GM23338 (cell line): ENCODE results near the gene STAT3. TPM values are rescaled to one million over a fixed set of nuclear protein-coding genes. Genes with fewer than 3 reads are reported as not detected.
"Not testable (repeated sequence)": the region's sequence is repeated elsewhere in the genome, so short reads cannot be mapped to it uniquely, and the experiment has no call there.

Experiments
- ATAC-seq: fragments of 200-7000 bp; cut with Tn5 transposase; 3 replicates; pipeline ENCODE4 v1.9.1; 2020
- DNase-seq: peaks from one replicate; pipeline ENCODE4 v3.0.0-alpha.2; 2015; ENCODE audit warnings: low spot score
- H2AFZ ChIP-seq: fragments of 200-600 bp; sonication (generic); 2 replicates; pipeline ENCODE4 v1.8.0; 2016; ENCODE audit warnings: antibody characterized with exemption, mild to moderate bottlenecking, moderate library complexity
- H3F3A ChIP-seq: fragments of 200-600 bp; sonication (generic); replicated peaks from 2 replicates; pipeline ENCODE4 v1.8.0; 2017; ENCODE audit warnings: antibody characterized with exemption, mixed run types, low read depth
- H3K27ac ChIP-seq: fragments of 200-600 bp; sonication (generic); 2 replicates; pipeline ENCODE4 v1.6.1; 2016; ENCODE audit warnings: low read depth
- H3K27me3 ChIP-seq: fragments of 200-600 bp; sonication (generic); 2 replicates; pipeline ENCODE4 v1.8.0; 2016; ENCODE audit warnings: mild to moderate bottlenecking, mixed run types, moderate library complexity; ENCODE audit not compliant: insufficient read depth
- H3K36me3 ChIP-seq: fragments of 200-600 bp; sonication (generic); 2 replicates; pipeline ENCODE4 v1.8.0; 2016; ENCODE audit warnings: mild to moderate bottlenecking; ENCODE audit not compliant: insufficient read depth
- H3K4me1 ChIP-seq: fragments of 200-600 bp; sonication (generic); 2 replicates; pipeline ENCODE4 v1.8.0; 2016; ENCODE audit warnings: mild to moderate bottlenecking, moderate library complexity; ENCODE audit not compliant: insufficient read depth
- H3K4me2 ChIP-seq: fragments of 200-600 bp; sonication (generic); 2 replicates; pipeline ENCODE4 v1.7.1; 2017; ENCODE audit warnings: mixed run types
- H3K4me3 ChIP-seq: fragments of 200-600 bp; sonication (generic); 2 replicates; pipeline ENCODE4 v1.6.1; 2016; ENCODE audit warnings: mixed run types
- H3K79me2 ChIP-seq: fragments of 200-600 bp; sonication (generic); replicated peaks from 2 replicates; pipeline ENCODE4 v1.8.0; 2017; ENCODE audit warnings: mild to moderate bottlenecking; ENCODE audit not compliant: insufficient read depth
- H3K9me2 ChIP-seq: fragments of 200-600 bp; sonication (generic); 2 replicates; pipeline ENCODE4 v1.8.0; 2017; ENCODE audit not compliant: insufficient read depth
- H4K20me1 ChIP-seq: fragments of 200-600 bp; sonication (generic); replicated peaks from 2 replicates; pipeline ENCODE4 v1.8.0; 2017; ENCODE audit warnings: mild to moderate bottlenecking; ENCODE audit not compliant: insufficient read depth
- H3K27ac Mint-ChIP-seq: 2 replicates; pipeline ENCODE4 v1.8.0; 2020; ENCODE audit warnings: inconsistent platforms, mild to moderate bottlenecking, moderate library complexity, mixed read lengths
- H3K27me3 Mint-ChIP-seq: 3 replicates; pipeline ENCODE4 v1.8.0; 2022; ENCODE audit warnings: low read depth, mild to moderate bottlenecking, moderate library complexity, mixed read lengths, inconsistent platforms; ENCODE audit not compliant: insufficient read depth, poor library complexity
- H3K36me3 Mint-ChIP-seq: 3 replicates; pipeline ENCODE4 v1.8.0; 2021; ENCODE audit warnings: low read depth, mild to moderate bottlenecking, inconsistent platforms, moderate library complexity, mixed read lengths
- H3K4me1 Mint-ChIP-seq: 3 replicates; pipeline ENCODE4 v1.8.0; 2020; ENCODE audit warnings: mild to moderate bottlenecking, inconsistent platforms, mixed read lengths
- H3K4me3 Mint-ChIP-seq: 3 replicates; pipeline ENCODE4 v1.8.0; 2021; ENCODE audit warnings: moderate library complexity, mild to moderate bottlenecking, inconsistent platforms, mixed read lengths
- H3K9me3 Mint-ChIP-seq: 3 replicates; pipeline ENCODE4 v1.8.0; 2020; ENCODE audit warnings: moderate library complexity, mild to moderate bottlenecking, inconsistent platforms, mixed read lengths
- CREB1 ChIP-seq: fragments of 250-450 bp; sonication (Bioruptor Pico); IDR thresholded peaks from 2 replicates; pipeline ENCODE4 v1.5.0; 2020; ENCODE audit warnings: low read depth, mild to moderate bottlenecking, moderate library complexity
- ETS1 ChIP-seq: IDR thresholded peaks from 2 replicates; pipeline ENCODE4 v1.6.1; 2016; ENCODE audit warnings: antibody characterized with exemption
- EZH2phosphoT487 ChIP-seq: fragments of 200-600 bp; sonication (generic); IDR thresholded peaks from one replicate; pipeline ENCODE4 v1.8.1; 2018; ENCODE audit warnings: antibody characterized with exemption; ENCODE audit not compliant: unreplicated experiment
- JUNB ChIP-seq: IDR thresholded peaks from one replicate; pipeline ENCODE4 v1.6.1; 2016; ENCODE audit warnings: antibody characterized with exemption; ENCODE audit not compliant: unreplicated experiment
- NANOG ChIP-seq: IDR thresholded peaks from 2 replicates; pipeline ENCODE4 v1.6.1; 2016; ENCODE audit warnings: antibody characterized with exemption, borderline replicate concordance
- ZNF114 ChIP-seq: fragments of 250-450 bp; sonication (Bioruptor Pico); IDR thresholded peaks from 2 replicates; pipeline ENCODE4 v1.5.0; 2020; ENCODE audit warnings: mild to moderate bottlenecking, moderate library complexity
- ZNF331 ChIP-seq: fragments of 250-450 bp; sonication (Bioruptor Pico); IDR thresholded peaks from 2 replicates; pipeline ENCODE4 v1.5.0; 2020; ENCODE audit warnings: low read depth, mild to moderate bottlenecking, moderate library complexity
- polyA plus RNA-seq: library from polyadenylated mRNA; unstranded; fragments of >200 nt; fragmentation: Nextera tagmentation; extraction: Ambion mirVana; gene quantifications from 2 replicates; pipeline ENCODE4 v1.2.1, GENCODE V29; 2016
- total RNA-seq: library from RNA; depleted of rRNA; stranded (reverse); fragments of >200 nt; shearing (Covaris generic); gene quantifications from 2 replicates; pipeline ENCODE4 v1.2.3, GENCODE V29; 2014
- TF ChIP-seq, protein P1 (sequence below): IDR thresholded peaks from one replicate; pipeline ENCODE4 v1.6.1; 2018; ENCODE audit warnings: antibody characterized with exemption; ENCODE audit not compliant: unreplicated experiment
- TF ChIP-seq, protein P2 (sequence below), 2 experiments: fragments of 200-600 bp in 1 of 2; sonication (generic) in 1 of 2; conservative IDR thresholded peaks; 2 replicates each; pipeline versions ENCODE4 v1.5.1 to v1.6.1; 2016 to 2017; ENCODE audit warnings: antibody characterized with exemption in 2 of 2, low read depth in 2 of 2, mild to moderate bottlenecking in 2 of 2, moderate library complexity in 1 of 2
- TF ChIP-seq, protein P3 (sequence below): fragments of 250-450 bp; sonication (Bioruptor Pico); IDR thresholded peaks from 2 replicates; pipeline ENCODE4 v1.5.0; 2020; ENCODE audit warnings: mild to moderate bottlenecking, moderate library complexity

STAT3 gene
- total and polyA plus RNA-seq, 2 experiments from 2014 or later, result 49.5 to 78.0 TPM

GRCh38 chr17:42395601-42396000 is 7.4 kb upstream of the STAT3 start:
- H3K4me3 ChIP-seq, H3K79me2 ChIP-seq, H4K20me1 ChIP-seq, H3K27ac ChIP-seq, H3K4me1 ChIP-seq, ATAC-seq, H3K36me3 ChIP-seq, H3K9me3 Mint-ChIP-seq, H2AFZ ChIP-seq, H3K4me2 ChIP-seq, DNase-seq, H3K4me3 Mint-ChIP-seq, H3K36me3 Mint-ChIP-seq, H3K9me2 ChIP-seq, H3K27ac Mint-ChIP-seq, H3K27me3 Mint-ChIP-seq, H3K27me3 ChIP-seq, H3F3A ChIP-seq: not testable (repeated sequence)
- peaks cover 13% of the 10 kb centered on the region for H3K4me1 Mint-ChIP-seq

DNA sequence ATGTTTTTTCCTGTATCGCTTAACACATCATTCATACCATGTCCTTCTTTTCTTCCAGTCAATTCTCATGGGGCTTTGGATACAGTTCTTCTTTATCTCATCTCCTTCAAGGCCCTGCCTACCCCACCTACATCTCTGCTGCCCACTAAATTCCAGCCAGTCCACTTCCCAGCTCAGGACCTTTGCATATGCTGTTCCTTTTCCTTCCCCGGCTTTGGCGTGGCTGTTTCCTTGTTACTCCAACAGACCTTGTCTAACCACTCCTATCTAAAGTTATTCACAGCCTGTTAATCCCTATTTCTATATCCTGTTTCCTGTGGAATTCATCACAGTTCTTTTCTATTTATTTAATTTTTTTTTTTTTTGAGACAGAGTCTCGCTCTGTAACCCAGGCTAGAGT is 6.6 kb upstream of the STAT3 start:
- Histone ChIP-seq H4K20me1 (no peaks in the 10 kb centered on the region), H3K27me3 (no peaks in the 10 kb centered on the region), H3K27ac (no peak overlapping the region), H2AFZ (no peak overlapping the region), H3K4me3 (no peak overlapping the region), H3K4me2 (no peak overlapping the region), H3K9me2 (no peaks in the 10 kb centered on the region), H3K4me1 (peaks cover 8% of the 10 kb centered on the region; the same call in 1 of the 2 replicates), H3K36me3 (no peaks in the 10 kb centered on the region), H3F3A (0 out of 2 replicates have a peak, but pooled peaks cover 2% of the 10 kb centered on the region), H3K79me2 (no peaks in the 10 kb centered on the region)
- H3K4me1 Mint-ChIP-seq, result peaks cover 13% of the 10 kb centered on the region
- ATAC-seq (no peak), DNase-seq (no peak)
- no peak overlapping the region for H3K27ac Mint-ChIP-seq
- no peaks in the 10 kb centered on the region for H3K36me3 Mint-ChIP-seq
- H3K9me3 Mint-ChIP-seq, result no peaks in the 10 kb centered on the region
- no peak overlapping the region for H3K4me3 Mint-ChIP-seq
- peaks cover 3% of the 10 kb centered on the region for H3K27me3 Mint-ChIP-seq
- TF ChIP-seq CREB1 (CRISPR knock-in tag) (no peak), NANOG (no peak), EZH2phosphoT487 (no peak), ZNF331 (no peak), JUNB (no peak), ETS1 (no peak), ZNF114 (CRISPR knock-in tag) (no peak)
- TF ChIP-seq, protein P1, sequence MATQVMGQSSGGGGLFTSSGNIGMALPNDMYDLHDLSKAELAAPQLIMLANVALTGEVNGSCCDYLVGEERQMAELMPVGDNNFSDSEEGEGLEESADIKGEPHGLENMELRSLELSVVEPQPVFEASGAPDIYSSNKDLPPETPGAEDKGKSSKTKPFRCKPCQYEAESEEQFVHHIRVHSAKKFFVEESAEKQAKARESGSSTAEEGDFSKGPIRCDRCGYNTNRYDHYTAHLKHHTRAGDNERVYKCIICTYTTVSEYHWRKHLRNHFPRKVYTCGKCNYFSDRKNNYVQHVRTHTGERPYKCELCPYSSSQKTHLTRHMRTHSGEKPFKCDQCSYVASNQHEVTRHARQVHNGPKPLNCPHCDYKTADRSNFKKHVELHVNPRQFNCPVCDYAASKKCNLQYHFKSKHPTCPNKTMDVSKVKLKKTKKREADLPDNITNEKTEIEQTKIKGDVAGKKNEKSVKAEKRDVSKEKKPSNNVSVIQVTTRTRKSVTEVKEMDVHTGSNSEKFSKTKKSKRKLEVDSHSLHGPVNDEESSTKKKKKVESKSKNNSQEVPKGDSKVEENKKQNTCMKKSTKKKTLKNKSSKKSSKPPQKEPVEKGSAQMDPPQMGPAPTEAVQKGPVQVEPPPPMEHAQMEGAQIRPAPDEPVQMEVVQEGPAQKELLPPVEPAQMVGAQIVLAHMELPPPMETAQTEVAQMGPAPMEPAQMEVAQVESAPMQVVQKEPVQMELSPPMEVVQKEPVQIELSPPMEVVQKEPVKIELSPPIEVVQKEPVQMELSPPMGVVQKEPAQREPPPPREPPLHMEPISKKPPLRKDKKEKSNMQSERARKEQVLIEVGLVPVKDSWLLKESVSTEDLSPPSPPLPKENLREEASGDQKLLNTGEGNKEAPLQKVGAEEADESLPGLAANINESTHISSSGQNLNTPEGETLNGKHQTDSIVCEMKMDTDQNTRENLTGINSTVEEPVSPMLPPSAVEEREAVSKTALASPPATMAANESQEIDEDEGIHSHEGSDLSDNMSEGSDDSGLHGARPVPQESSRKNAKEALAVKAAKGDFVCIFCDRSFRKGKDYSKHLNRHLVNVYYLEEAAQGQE, result no peak
- TF ChIP-seq, protein P2, sequence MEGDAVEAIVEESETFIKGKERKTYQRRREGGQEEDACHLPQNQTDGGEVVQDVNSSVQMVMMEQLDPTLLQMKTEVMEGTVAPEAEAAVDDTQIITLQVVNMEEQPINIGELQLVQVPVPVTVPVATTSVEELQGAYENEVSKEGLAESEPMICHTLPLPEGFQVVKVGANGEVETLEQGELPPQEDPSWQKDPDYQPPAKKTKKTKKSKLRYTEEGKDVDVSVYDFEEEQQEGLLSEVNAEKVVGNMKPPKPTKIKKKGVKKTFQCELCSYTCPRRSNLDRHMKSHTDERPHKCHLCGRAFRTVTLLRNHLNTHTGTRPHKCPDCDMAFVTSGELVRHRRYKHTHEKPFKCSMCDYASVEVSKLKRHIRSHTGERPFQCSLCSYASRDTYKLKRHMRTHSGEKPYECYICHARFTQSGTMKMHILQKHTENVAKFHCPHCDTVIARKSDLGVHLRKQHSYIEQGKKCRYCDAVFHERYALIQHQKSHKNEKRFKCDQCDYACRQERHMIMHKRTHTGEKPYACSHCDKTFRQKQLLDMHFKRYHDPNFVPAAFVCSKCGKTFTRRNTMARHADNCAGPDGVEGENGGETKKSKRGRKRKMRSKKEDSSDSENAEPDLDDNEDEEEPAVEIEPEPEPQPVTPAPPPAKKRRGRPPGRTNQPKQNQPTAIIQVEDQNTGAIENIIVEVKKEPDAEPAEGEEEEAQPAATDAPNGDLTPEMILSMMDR (conservative IDR thresholded peaks at IDR 0.05; ENCODE audit: low read depth in 2 of 2), result no peak
- TF ChIP-seq, protein P3, sequence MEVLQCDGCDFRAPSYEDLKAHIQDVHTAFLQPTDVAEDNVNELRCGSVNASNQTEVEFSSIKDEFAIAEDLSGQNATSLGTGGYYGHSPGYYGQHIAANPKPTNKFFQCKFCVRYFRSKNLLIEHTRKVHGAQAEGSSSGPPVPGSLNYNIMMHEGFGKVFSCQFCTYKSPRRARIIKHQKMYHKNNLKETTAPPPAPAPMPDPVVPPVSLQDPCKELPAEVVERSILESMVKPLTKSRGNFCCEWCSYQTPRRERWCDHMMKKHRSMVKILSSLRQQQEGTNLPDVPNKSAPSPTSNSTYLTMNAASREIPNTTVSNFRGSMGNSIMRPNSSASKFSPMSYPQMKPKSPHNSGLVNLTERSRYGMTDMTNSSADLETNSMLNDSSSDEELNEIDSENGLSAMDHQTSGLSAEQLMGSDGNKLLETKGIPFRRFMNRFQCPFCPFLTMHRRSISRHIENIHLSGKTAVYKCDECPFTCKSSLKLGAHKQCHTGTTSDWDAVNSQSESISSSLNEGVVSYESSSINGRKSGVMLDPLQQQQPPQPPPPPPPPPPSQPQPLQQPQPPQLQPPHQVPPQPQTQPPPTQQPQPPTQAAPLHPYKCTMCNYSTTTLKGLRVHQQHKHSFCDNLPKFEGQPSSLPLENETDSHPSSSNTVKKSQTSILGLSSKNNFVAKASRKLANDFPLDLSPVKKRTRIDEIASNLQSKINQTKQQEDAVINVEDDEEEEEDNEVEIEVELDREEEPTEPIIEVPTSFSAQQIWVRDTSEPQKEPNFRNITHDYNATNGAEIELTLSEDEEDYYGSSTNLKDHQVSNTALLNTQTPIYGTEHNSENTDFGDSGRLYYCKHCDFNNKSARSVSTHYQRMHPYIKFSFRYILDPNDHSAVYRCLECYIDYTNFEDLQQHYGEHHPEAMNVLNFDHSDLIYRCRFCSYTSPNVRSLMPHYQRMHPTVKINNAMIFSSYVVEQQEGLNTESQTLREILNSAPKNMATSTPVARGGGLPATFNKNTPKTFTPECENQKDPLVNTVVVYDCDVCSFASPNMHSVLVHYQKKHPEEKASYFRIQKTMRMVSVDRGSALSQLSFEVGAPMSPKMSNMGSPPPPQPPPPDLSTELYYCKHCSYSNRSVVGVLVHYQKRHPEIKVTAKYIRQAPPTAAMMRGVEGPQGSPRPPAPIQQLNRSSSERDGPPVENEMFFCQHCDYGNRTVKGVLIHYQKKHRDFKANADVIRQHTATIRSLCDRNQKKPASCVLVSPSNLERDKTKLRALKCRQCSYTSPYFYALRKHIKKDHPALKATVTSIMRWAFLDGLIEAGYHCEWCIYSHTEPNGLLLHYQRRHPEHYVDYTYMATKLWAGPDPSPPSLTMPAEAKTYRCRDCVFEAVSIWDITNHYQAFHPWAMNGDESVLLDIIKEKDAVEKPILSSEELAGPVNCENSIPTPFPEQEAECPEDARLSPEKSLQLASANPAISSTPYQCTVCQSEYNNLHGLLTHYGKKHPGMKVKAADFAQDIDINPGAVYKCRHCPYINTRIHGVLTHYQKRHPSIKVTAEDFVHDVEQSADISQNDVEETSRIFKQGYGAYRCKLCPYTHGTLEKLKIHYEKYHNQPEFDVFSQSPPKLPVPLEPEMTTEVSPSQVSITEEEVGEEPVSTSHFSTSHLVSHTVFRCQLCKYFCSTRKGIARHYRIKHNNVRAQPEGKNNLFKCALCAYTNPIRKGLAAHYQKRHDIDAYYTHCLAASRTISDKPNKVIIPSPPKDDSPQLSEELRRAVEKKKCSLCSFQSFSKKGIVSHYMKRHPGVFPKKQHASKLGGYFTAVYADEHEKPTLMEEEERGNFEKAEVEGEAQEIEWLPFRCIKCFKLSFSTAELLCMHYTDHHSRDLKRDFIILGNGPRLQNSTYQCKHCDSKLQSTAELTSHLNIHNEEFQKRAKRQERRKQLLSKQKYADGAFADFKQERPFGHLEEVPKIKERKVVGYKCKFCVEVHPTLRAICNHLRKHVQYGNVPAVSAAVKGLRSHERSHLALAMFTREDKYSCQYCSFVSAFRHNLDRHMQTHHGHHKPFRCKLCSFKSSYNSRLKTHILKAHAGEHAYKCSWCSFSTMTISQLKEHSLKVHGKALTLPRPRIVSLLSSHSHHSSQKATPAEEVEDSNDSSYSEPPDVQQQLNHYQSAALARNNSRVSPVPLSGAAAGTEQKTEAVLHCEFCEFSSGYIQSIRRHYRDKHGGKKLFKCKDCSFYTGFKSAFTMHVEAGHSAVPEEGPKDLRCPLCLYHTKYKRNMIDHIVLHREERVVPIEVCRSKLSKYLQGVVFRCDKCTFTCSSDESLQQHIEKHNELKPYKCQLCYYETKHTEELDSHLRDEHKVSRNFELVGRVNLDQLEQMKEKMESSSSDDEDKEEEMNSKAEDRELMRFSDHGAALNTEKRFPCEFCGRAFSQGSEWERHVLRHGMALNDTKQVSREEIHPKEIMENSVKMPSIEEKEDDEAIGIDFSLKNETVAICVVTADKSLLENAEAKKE (CRISPR knock-in tag), result no peak
